GM21447 (cell line): ENCODE measurements around the gene MTHFR.

Experiments
- ATAC-seq: cut with Tn5 transposase; IDR thresholded peaks from one replicate; pipeline ENCODE4 v1.9.1; 2021; ENCODE audit not compliant: unreplicated experiment

Gene MTHFR

GRCh38 chr1:11783556-11783955 is 22.2 kb downstream of the MTHFR start:
- no peak for ATAC-seq

- ATAC-seq: no peak
These were observed 23.5 kb downstream of the MTHFR start for GRCh38 chr1:11782127-11782708.

GRCh38 chr1:11781297-11781696 is 24.5 kb downstream of the MTHFR start:
- ATAC-seq: no peak

- ATAC-seq: no peak
These were observed 25.2 kb downstream of the MTHFR start for GRCh38 chr1:11780380-11781147.

- ATAC-seq: no peak
These were observed 25.9 kb downstream of the MTHFR start for GRCh38 chr1:11779715-11780379.

- no peak for ATAC-seq
These were observed 26.7 kb downstream of the MTHFR start for GRCh38 chr1:11778844-11779623.

- ATAC-seq: no peak
These were observed 27.4 kb downstream of the MTHFR start for GRCh38 chr1:11778336-11778735.

GRCh38 chr1:11777658-11778322 is 28.0 kb downstream of the MTHFR start:
- no peak for ATAC-seq

- ATAC-seq: no peak
These were observed 31.0 kb downstream of the MTHFR start for GRCh38 chr1:11774753-11775152.

- ATAC-seq: no peak
These were observed 33.3 kb downstream of the MTHFR start for GRCh38 chr1:11772458-11772857.

GRCh38 chr1:11771481-11772043 is 34.2 kb downstream of the MTHFR start:
- no peak for ATAC-seq

- no peak for ATAC-seq
These were observed 35.8 kb downstream of the MTHFR start for GRCh38 chr1:11770011-11770410.

- ATAC-seq: no peak
These were observed 36.5 kb downstream of the MTHFR start for GRCh38 chr1:11769274-11769673.

GRCh38 chr1:11768821-11769220 is 36.9 kb downstream of the MTHFR start:
- no peak for ATAC-seq

- ATAC-seq: no peak
These were observed 37.7 kb downstream of the MTHFR start for GRCh38 chr1:11767922-11768704.

- no peak for ATAC-seq
These were observed 39.4 kb downstream of the MTHFR start for GRCh38 chr1:11766429-11766776.

- no peak for ATAC-seq
These were observed 39.9 kb downstream of the MTHFR start for GRCh38 chr1:11765661-11766428.

- ATAC-seq: no peak
These were observed 41.2 kb downstream of the MTHFR start for GRCh38 chr1:11764519-11764918.

GRCh38 chr1:11764115-11764514 is 41.6 kb downstream of the MTHFR start:
- no peak for ATAC-seq
